H1 (cell line): ENCODE measurements around the gene HES1. TPM values are rescaled to one million over a fixed set of nuclear protein-coding genes. Genes with fewer than 3 reads are reported as not detected.

Source experiments
- CTCF ChIA-PET: fragments of 300-600 bp; sonication (Branson Sonifier 250); formaldehyde crosslinking; loops from one replicate; lab custom pipeline; 2021; ENCODE audit not compliant: partially characterized antibody; lab: Charles Lee
- POLR2A ChIA-PET: fragments of 300-600 bp; sonication (Branson Sonifier 250); formaldehyde crosslinking; loops from one replicate; lab custom pipeline; 2021; ENCODE audit warnings: inconsistent platforms; ENCODE audit not compliant: partially characterized antibody; lab: Charles Lee
- DNase-seq, 2 experiments: peaks; one replicate each; pipeline versions ENCODE4 v3.0.0 to v3.0.0-alpha.2; 2010 to 2022; ENCODE audit warnings: low spot score in 2 of 2, low read depth in 1 of 2, mixed read lengths in 1 of 2
- FAIRE-seq: peaks from 2 replicates; lab custom pipeline; 2011; peaks lifted over from hg19 to GRCh38; lab: Jason Lieb, UNC
- H2AFZ ChIP-seq: 2 replicates; pipeline ENCODE4 v1.8.1; 2012; ENCODE audit warnings: low read length, inconsistent platforms
- H2AK5ac ChIP-seq: 2 replicates; pipeline ENCODE4 v1.6.1; 2013; ENCODE audit warnings: low read depth, low read length
- H2BK120ac ChIP-seq: replicated peaks from 2 replicates; pipeline ENCODE3; 2013; ENCODE audit warnings: low read depth, low read length, inconsistent platforms
- H2BK12ac ChIP-seq: 2 replicates; pipeline ENCODE4 v1.6.1; 2013; ENCODE audit warnings: low read depth, low read length
- H2BK15ac ChIP-seq: 2 replicates; pipeline ENCODE4 v1.6.1; 2013; ENCODE audit warnings: low read length
- H2BK20ac ChIP-seq: 2 replicates; pipeline ENCODE4 v1.6.1; 2013; ENCODE audit warnings: low read length
- H2BK5ac ChIP-seq: 2 replicates; pipeline ENCODE4 v1.6.1; 2013; ENCODE audit warnings: low read depth, low read length
- H3K14ac ChIP-seq: 2 replicates; pipeline ENCODE4 v1.6.1; 2013; ENCODE audit warnings: inconsistent platforms; ENCODE audit not compliant: insufficient read length
- H3K18ac ChIP-seq: 2 replicates; pipeline ENCODE4 v1.6.1; 2013; ENCODE audit warnings: low read length; ENCODE audit errors: extremely low read depth
- H3K23ac ChIP-seq: 2 replicates; pipeline ENCODE4 v1.6.1; 2013; ENCODE audit warnings: inconsistent platforms; ENCODE audit not compliant: insufficient read length
- H3K23me2 ChIP-seq: 2 replicates; pipeline ENCODE4 v1.6.1; 2013; ENCODE audit warnings: low read depth, low read length
- H3K27ac ChIP-seq: 2 replicates; pipeline ENCODE4 v1.6.1; 2011; ENCODE audit warnings: low read depth, low read length, inconsistent platforms
- H3K27me3 ChIP-seq, 4 experiments: replicated peaks in 1 of 4; 1 replicate in 1 of 4; 2 replicates in 3 of 4; pipeline versions ENCODE4 v1.6.1 to v1.8.1; 2011 to 2013; ENCODE audit warnings: low read length in 3 of 4, mild to moderate bottlenecking in 3 of 4, inconsistent platforms in 2 of 4, mixed read lengths in 2 of 4, moderate library complexity in 1 of 4; ENCODE audit not compliant: control insufficient read depth in 3 of 4, insufficient read depth in 3 of 4; ENCODE audit errors: extremely low read depth in 1 of 4
- H3K36me3 ChIP-seq, 4 experiments: 2 replicates each; pipeline versions ENCODE4 v1.6.1 to v1.8.1; 2011 to 2013; ENCODE audit warnings: mild to moderate bottlenecking in 4 of 4, low read length in 3 of 4, moderate library complexity in 2 of 4, control low read depth in 1 of 4, inconsistent platforms in 1 of 4; ENCODE audit not compliant: insufficient read depth in 4 of 4, control insufficient read depth in 2 of 4
- H3K4ac ChIP-seq: replicated peaks from 2 replicates; pipeline ENCODE3; 2013; ENCODE audit warnings: low read length, low read depth, mixed read lengths, inconsistent platforms; ENCODE audit not compliant: insufficient read length
- H3K4me1 ChIP-seq, 4 experiments: replicated peaks in 1 of 4; 1 replicate in 1 of 4; 2 replicates in 3 of 4; pipeline versions ENCODE4 v1.6.1 to v1.8.1; 2011 to 2013; ENCODE audit warnings: low read length in 3 of 4, inconsistent platforms in 2 of 4, mixed read lengths in 1 of 4; ENCODE audit not compliant: insufficient read depth in 4 of 4, control insufficient read depth in 3 of 4
- H3K4me2 ChIP-seq, 2 experiments: 2 replicates each; pipeline versions ENCODE4 v1.6.1 to v1.8.1; 2011 to 2013; ENCODE audit warnings: low read depth in 2 of 2, low read length in 2 of 2, control low read depth in 1 of 2, inconsistent platforms in 1 of 2, mild to moderate bottlenecking in 1 of 2; ENCODE audit not compliant: insufficient read depth in 1 of 2
- H3K4me3 ChIP-seq, 4 experiments: fragments of 200-600, 300-600 bp in 1 of 4; sonication (generic), shearing (Covaris generic), sonication (Bioruptor Twin) in 1 of 4; 2 replicates each; pipeline versions ENCODE4 v1.5.1 to v1.8.1; 2011 to 2016; ENCODE audit warnings: low read length in 4 of 4, low read depth in 3 of 4, control low read depth in 2 of 4, inconsistent platforms in 2 of 4, mild to moderate bottlenecking in 2 of 4, mixed read lengths in 1 of 4, moderate library complexity in 1 of 4; ENCODE audit not compliant: insufficient read depth in 2 of 4; ENCODE audit errors: extremely low read depth in 1 of 4
- H3K56ac ChIP-seq: replicated peaks from 2 replicates; pipeline ENCODE3; 2013; ENCODE audit warnings: low read depth, mild to moderate bottlenecking, mixed read lengths, low read length, inconsistent platforms; ENCODE audit not compliant: insufficient read length
- H3K79me1 ChIP-seq: 2 replicates; pipeline ENCODE4 v1.6.1; 2013; ENCODE audit warnings: low read depth, low read length, control low read depth
- H3K79me2 ChIP-seq, 2 experiments: 2 replicates each; pipeline versions ENCODE4 v1.6.1 to v1.8.1; 2012 to 2013; ENCODE audit warnings: low read length in 2 of 2, mild to moderate bottlenecking in 2 of 2, inconsistent platforms in 1 of 2; ENCODE audit not compliant: insufficient read depth in 2 of 2, control insufficient read depth in 1 of 2
- H3K9ac ChIP-seq, 4 experiments: replicated peaks in 1 of 4; 1 replicate in 1 of 4; 2 replicates in 3 of 4; pipeline versions ENCODE4 v1.6.1 to v1.8.1; 2011 to 2013; ENCODE audit warnings: low read depth in 3 of 4, low read length in 3 of 4, control low read depth in 2 of 4, mild to moderate bottlenecking in 2 of 4, moderate library complexity in 2 of 4, inconsistent platforms in 1 of 4; ENCODE audit errors: extremely low read depth in 1 of 4
- H3K9me3 ChIP-seq, 2 experiments: 2 replicates each; pipeline versions ENCODE4 v1.6.1 to v1.8.1; 2012 to 2013; ENCODE audit warnings: mild to moderate bottlenecking in 2 of 2, moderate library complexity in 2 of 2, control low read depth in 1 of 2, inconsistent platforms in 1 of 2, low read depth in 1 of 2, low read length in 1 of 2, mixed read lengths in 1 of 2; ENCODE audit not compliant: insufficient read depth in 2 of 2
- H4K20me1 ChIP-seq, 2 experiments: replicated peaks in 1 of 2; 2 replicates each; pipeline versions ENCODE3 to v1.8.1; 2011 to 2013; ENCODE audit warnings: inconsistent platforms in 2 of 2, low read length in 2 of 2, mild to moderate bottlenecking in 1 of 2; ENCODE audit not compliant: insufficient read depth in 2 of 2, control insufficient read depth in 1 of 2
- H4K5ac ChIP-seq: 2 replicates; pipeline ENCODE4 v1.6.1; 2013; ENCODE audit warnings: low read length, low read depth, mixed read lengths, inconsistent platforms; ENCODE audit not compliant: insufficient read length
- H4K8ac ChIP-seq: 2 replicates; pipeline ENCODE4 v1.8.0; 2013; ENCODE audit warnings: mild to moderate bottlenecking, moderate library complexity, low read length, inconsistent platforms; ENCODE audit not compliant: insufficient read depth; ENCODE audit errors: extremely low read depth
- H4K91ac ChIP-seq: replicated peaks from 2 replicates; pipeline ENCODE3; 2013; ENCODE audit warnings: low read length, mixed read lengths, inconsistent platforms; ENCODE audit not compliant: insufficient read length
- CBX8 ChIP-seq: fragments of 300-800, 300-1000 bp; sonication (generic); IDR thresholded peaks from 2 replicates; pipeline ENCODE4 v1.7.1; 2016; ENCODE audit warnings: low read depth, low read length, borderline replicate concordance
- RAD21 ChIP-seq, 2 experiments: IDR thresholded peaks in 1 of 2; conservative IDR thresholded peaks in 1 of 2; 2 replicates each; pipeline ENCODE4 v1.6.1; 2011; ENCODE audit warnings: low read depth in 2 of 2, low read length in 2 of 2, improper control_type of control experiment in 1 of 2, inconsistent platforms in 1 of 2, mild to moderate bottlenecking in 1 of 2, moderate library complexity in 1 of 2
- TAF1 ChIP-seq: IDR thresholded peaks from 2 replicates; pipeline ENCODE4 v1.6.1; 2011; ENCODE audit warnings: mild to moderate bottlenecking, low read depth, low read length
- WGBS, 2 experiments: shearing (Covaris generic) in 1 of 2; methylation state at CpG; one replicate each; pipeline versions ENCODE4 v1.1.6 to v1.1.7; 2013 to 2015; ENCODE audit warnings: low lambda C conversion rate in 2 of 2, mixed read lengths in 2 of 2, inconsistent platforms in 1 of 2, low coverage in 1 of 2, missing lambda C conversion rate in 1 of 2; ENCODE audit not compliant: insufficient replicate concordance in 2 of 2, insufficient coverage in 1 of 2, insufficient read length in 1 of 2; ENCODE audit errors: extremely low coverage in 1 of 2, missing lambda C conversion rate in 1 of 2; 5-methylcytosine and 5-hydroxymethylcytosine counted together
- polyA plus RNA-seq, 7 experiments: library from polyadenylated mRNA; depleted of rRNA in 3 of 7; stranded (reverse) in 5 of 7; unstranded in 2 of 7; fragments of >200 nt in 5 of 7; fragments of 200-250 nt in 2 of 7; gene quantifications; 1 replicate in 5 of 7; 2 replicates in 1 of 7; 4 replicates in 1 of 7; pipeline versions ENCODE4 v1.2.1 to v1.2.3, GENCODE V29; 2011 to 2013; ENCODE audit warnings: missing spikeins in 2 of 7, mixed read lengths in 2 of 7
- total RNA-seq: library from RNA; stranded (reverse); fragmentation: NEBNext Ultra II Directional; extraction: Animal tissue kit (Norgen Biotek cat#: 25700); gene quantifications from 2 replicates; pipeline ENCODE4 v1.2.1, GENCODE V29; 2021
- TF ChIP-seq, protein P1 (sequence below): IDR thresholded peaks from 2 replicates; pipeline ENCODE4 v1.6.1; 2012; ENCODE audit warnings: inconsistent platforms

HES1 gene
- total and polyA plus RNA-seq, 2 of the 8 experiments (the other 6 are each of a cell fraction or from before 2014, with no cell fraction given): 7.9 to 12.9 TPM

DNA sequence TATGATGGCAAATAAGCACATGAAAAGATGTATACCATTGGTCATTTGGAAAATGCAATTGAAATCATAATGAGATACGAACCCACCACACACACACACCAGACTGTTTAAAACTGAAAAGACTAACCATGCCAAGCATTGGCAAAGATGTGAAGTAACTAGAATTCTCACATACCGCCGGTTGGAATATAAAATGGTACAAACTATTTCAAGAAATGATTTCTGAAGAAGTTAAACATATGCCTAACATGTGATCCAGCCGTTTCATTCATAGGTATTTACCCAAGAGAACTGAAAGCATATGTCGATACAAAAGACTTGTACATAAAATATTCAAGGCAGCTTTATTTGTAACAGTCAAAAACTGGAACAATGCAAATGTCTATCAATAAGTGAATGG is 28.9 kb downstream of the HES1 start:
- Histone ChIP-seq H3K9ac (no peak overlapping the region), H3K36me3 (no peaks in the 10 kb centered on the region), H2BK15ac (no peak overlapping the region), H2BK5ac (no peak overlapping the region), H3K4ac (no peak overlapping the region), H3K56ac (no peak overlapping the region), H2BK20ac (no peak overlapping the region), H2AFZ (no peak overlapping the region), H4K20me1 (no peaks in the 10 kb centered on the region), H3K4me2 (no peak overlapping the region), H3K23me2 (no peaks in the 10 kb centered on the region; the same call in 1 of the 2 replicates), H3K4me3 (no peak overlapping the region), H3K27ac (no peak overlapping the region), H3K14ac (no peak overlapping the region), H4K8ac (no peak overlapping the region), H3K4me1 (peaks cover 0 to 18% (median 6%) of the 10 kb centered on the region in 4 experiments; a peak in 6 of 7 replicates), H3K79me1 (no peaks in the 10 kb centered on the region), H4K91ac (no peak overlapping the region), H3K23ac (no peak overlapping the region), H3K27me3 (no peaks in the 10 kb centered on the region; a peak in 1 of 7 replicates), H4K5ac (no peak overlapping the region), H3K79me2 (no peaks in the 10 kb centered on the region), H2AK5ac (no peak overlapping the region), H2BK12ac (no peak overlapping the region), H3K9me3 (no peaks in the 10 kb centered on the region), H3K18ac (no peak overlapping the region), H2BK120ac (no peak overlapping the region)
- ChIA-PET CTCF (interaction anchor here (0.8 to 1.2 kb wide), 2 partner anchors 151 to 233 kb away, joined by 3 read pairs; no protein-coding TSS in a partner anchor), POLR2A (interaction anchor here (1.5 kb wide), 1 partner anchor 384 kb away, joined by 4 read pairs; no protein-coding TSS in a partner anchor)
- no peak for DNase-seq
- FAIRE-seq: no peak
- 88% methylated on average over 5 of the region's 5 CpGs; no CpG with 5 or more reads in 1 of the 2 experiments for WGBS, 2 experiments
- TF ChIP-seq, protein P1, sequence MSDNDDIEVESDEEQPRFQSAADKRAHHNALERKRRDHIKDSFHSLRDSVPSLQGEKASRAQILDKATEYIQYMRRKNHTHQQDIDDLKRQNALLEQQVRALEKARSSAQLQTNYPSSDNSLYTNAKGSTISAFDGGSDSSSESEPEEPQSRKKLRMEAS: no peak
- no peak for TF ChIP-seq CBX8
- TF ChIP-seq RAD21 (IDR thresholded peaks at IDR 0.05 in 1 of 2, conservative IDR thresholded peaks at IDR 0.05 in 1 of 2; ENCODE audit: low read depth in 2 of 2, low read length in 2 of 2): no peak
- no peak for TF ChIP-seq TAF1
